ENCODE results near the gene LIPA.
"Not testable (repeated sequence)": the region's sequence is repeated elsewhere in the genome, so short reads cannot be mapped to it uniquely, and the experiment has no call there.

LIPA gene

GRCh38 chr10:89202033-89202425 is 49.5 kb downstream of the LIPA start:
- no peak overlapping the region for H3K4me3 ChIP-seq (ENCODE audit: insufficient read depth, low read depth, low read length, poor library complexity, severe bottlenecking)
- no peaks in the 10 kb centered on the region for H3K27me3 ChIP-seq (replicated peaks; ENCODE audit: control insufficient read depth, insufficient read depth, low read length, poor library complexity, severe bottlenecking)
- no peaks in the 10 kb centered on the region for H3K36me3 ChIP-seq (ENCODE audit: control insufficient read depth, insufficient read depth, low read length)
- no peak for DNase-seq
- peaks cover 7% of the 10 kb centered on the region for H3K4me1 ChIP-seq (ENCODE audit: control insufficient read depth, insufficient read depth, low read length, poor library complexity, severe bottlenecking)
- H3K27ac ChIP-seq (ENCODE audit: insufficient read depth, low read length, poor library complexity, severe bottlenecking) = no peak overlapping the region
- H3K9me3 ChIP-seq (ENCODE audit: control insufficient read depth, low read length) = no peaks in the 10 kb centered on the region

- DNase-seq = no peak
- no peaks in the 10 kb centered on the region for H3K36me3 ChIP-seq (ENCODE audit: control insufficient read depth, insufficient read depth, low read length)
- no peaks in the 10 kb centered on the region for H3K9me3 ChIP-seq (ENCODE audit: control insufficient read depth, low read length)
- H3K4me3 ChIP-seq (ENCODE audit: insufficient read depth, low read depth, low read length, poor library complexity, severe bottlenecking) = no peak overlapping the region
- no peaks in the 10 kb centered on the region for H3K27me3 ChIP-seq (replicated peaks; ENCODE audit: control insufficient read depth, insufficient read depth, low read length, poor library complexity, severe bottlenecking)
- no peak overlapping the region for H3K27ac ChIP-seq (ENCODE audit: insufficient read depth, low read length, poor library complexity, severe bottlenecking)
- H3K4me1 ChIP-seq (ENCODE audit: control insufficient read depth, insufficient read depth, low read length, poor library complexity, severe bottlenecking) = peaks cover 5% of the 10 kb centered on the region
Measured at GRCh38 chr10:89201345-89202032, 50.1 kb downstream of the LIPA start.

GRCh38 chr10:89197473-89197872 is 54.1 kb downstream of the LIPA start:
- DNase-seq = no peak
- no peak overlapping the region for H3K4me3 ChIP-seq (ENCODE audit: insufficient read depth, low read depth, low read length, poor library complexity, severe bottlenecking)
- H3K36me3 ChIP-seq (ENCODE audit: control insufficient read depth, insufficient read depth, low read length) = no peaks in the 10 kb centered on the region
- no peaks in the 10 kb centered on the region for H3K9me3 ChIP-seq (ENCODE audit: control insufficient read depth, low read length)
- H3K27ac ChIP-seq (ENCODE audit: insufficient read depth, low read length, poor library complexity, severe bottlenecking) = no peak overlapping the region
- H3K27me3 ChIP-seq (replicated peaks; ENCODE audit: control insufficient read depth, insufficient read depth, low read length, poor library complexity, severe bottlenecking) = no peaks in the 10 kb centered on the region
- H3K4me1 ChIP-seq (ENCODE audit: control insufficient read depth, insufficient read depth, low read length, poor library complexity, severe bottlenecking) = no peaks in the 10 kb centered on the region

GRCh38 chr10:89191301-89191700 is 60.3 kb downstream of the LIPA start:
- not testable (repeated sequence) for H3K27ac ChIP-seq (ENCODE audit: insufficient read depth, low read length, poor library complexity, severe bottlenecking); H3K27me3 ChIP-seq (replicated peaks; ENCODE audit: control insufficient read depth, insufficient read depth, low read length, poor library complexity, severe bottlenecking); H3K4me1 ChIP-seq (ENCODE audit: control insufficient read depth, insufficient read depth, low read length, poor library complexity, severe bottlenecking); H3K9me3 ChIP-seq (ENCODE audit: control insufficient read depth, low read length); DNase-seq; H3K4me3 ChIP-seq (ENCODE audit: insufficient read depth, low read depth, low read length, poor library complexity, severe bottlenecking); H3K36me3 ChIP-seq (ENCODE audit: control insufficient read depth, insufficient read depth, low read length)

GRCh38 chr10:89189211-89189734 is 62.3 kb downstream of the LIPA start:
- Histone ChIP-seq H3K4me3 (ENCODE audit: insufficient read depth, low read depth, low read length, poor library complexity, severe bottlenecking) (no peak overlapping the region), H3K9me3 (ENCODE audit: control insufficient read depth, low read length) (no peaks in the 10 kb centered on the region), H3K27me3 (replicated peaks; ENCODE audit: control insufficient read depth, insufficient read depth, low read length, poor library complexity, severe bottlenecking) (no peaks in the 10 kb centered on the region), H3K4me1 (ENCODE audit: control insufficient read depth, insufficient read depth, low read length, poor library complexity, severe bottlenecking) (no peaks in the 10 kb centered on the region), H3K27ac (ENCODE audit: insufficient read depth, low read length, poor library complexity, severe bottlenecking) (no peak overlapping the region), H3K36me3 (ENCODE audit: control insufficient read depth, insufficient read depth, low read length) (no peaks in the 10 kb centered on the region)
- no peak for DNase-seq

- Histone ChIP-seq H3K9me3 (ENCODE audit: control insufficient read depth, low read length) (no peaks in the 10 kb centered on the region), H3K36me3 (ENCODE audit: control insufficient read depth, insufficient read depth, low read length) (no peaks in the 10 kb centered on the region), H3K4me3 (ENCODE audit: insufficient read depth, low read depth, low read length, poor library complexity, severe bottlenecking) (no peak overlapping the region), H3K27me3 (replicated peaks; ENCODE audit: control insufficient read depth, insufficient read depth, low read length, poor library complexity, severe bottlenecking) (no peaks in the 10 kb centered on the region), H3K27ac (ENCODE audit: insufficient read depth, low read length, poor library complexity, severe bottlenecking) (no peak overlapping the region), H3K4me1 (ENCODE audit: control insufficient read depth, insufficient read depth, low read length, poor library complexity, severe bottlenecking) (no peaks in the 10 kb centered on the region)
- DNase-seq = no peak
Measured at GRCh38 chr10:89185658-89186057, 65.9 kb downstream of the LIPA start.

GRCh38 chr10:89184638-89185037 is 66.9 kb downstream of the LIPA start:
- no peak overlapping the region for H3K4me3 ChIP-seq (ENCODE audit: insufficient read depth, low read depth, low read length, poor library complexity, severe bottlenecking)
- no peaks in the 10 kb centered on the region for H3K27me3 ChIP-seq (replicated peaks; ENCODE audit: control insufficient read depth, insufficient read depth, low read length, poor library complexity, severe bottlenecking)
- no peak overlapping the region for H3K27ac ChIP-seq (ENCODE audit: insufficient read depth, low read length, poor library complexity, severe bottlenecking)

GRCh38 chr10:89183571-89183970 is 68.0 kb downstream of the LIPA start:
- Histone ChIP-seq H3K27me3 (replicated peaks; ENCODE audit: control insufficient read depth, insufficient read depth, low read length, poor library complexity, severe bottlenecking) (no peaks in the 10 kb centered on the region), H3K27ac (ENCODE audit: insufficient read depth, low read length, poor library complexity, severe bottlenecking) (no peak overlapping the region), H3K4me1 (ENCODE audit: control insufficient read depth, insufficient read depth, low read length, poor library complexity, severe bottlenecking) (no peaks in the 10 kb centered on the region), H3K36me3 (ENCODE audit: control insufficient read depth, insufficient read depth, low read length) (no peaks in the 10 kb centered on the region), H3K9me3 (ENCODE audit: control insufficient read depth, low read length) (no peaks in the 10 kb centered on the region), H3K4me3 (ENCODE audit: insufficient read depth, low read depth, low read length, poor library complexity, severe bottlenecking) (no peak overlapping the region)
- no peak for DNase-seq

More at GRCh38 chr10:89184638-89185037, 66.9 kb downstream of the LIPA start:
- H3K36me3 ChIP-seq (ENCODE audit: control insufficient read depth, insufficient read depth, low read length) = no peaks in the 10 kb centered on the region
- H3K9me3 ChIP-seq (ENCODE audit: control insufficient read depth, low read length) = no peaks in the 10 kb centered on the region
- H3K4me1 ChIP-seq (ENCODE audit: control insufficient read depth, insufficient read depth, low read length, poor library complexity, severe bottlenecking) = no peaks in the 10 kb centered on the region
- no peak for DNase-seq

- Histone ChIP-seq H3K27me3 (replicated peaks; ENCODE audit: control insufficient read depth, insufficient read depth, low read length, poor library complexity, severe bottlenecking) (no peaks in the 10 kb centered on the region), H3K9me3 (ENCODE audit: control insufficient read depth, low read length) (no peaks in the 10 kb centered on the region), H3K4me1 (ENCODE audit: control insufficient read depth, insufficient read depth, low read length, poor library complexity, severe bottlenecking) (no peaks in the 10 kb centered on the region), H3K27ac (ENCODE audit: insufficient read depth, low read length, poor library complexity, severe bottlenecking) (no peak overlapping the region), H3K4me3 (ENCODE audit: insufficient read depth, low read depth, low read length, poor library complexity, severe bottlenecking) (no peak overlapping the region), H3K36me3 (ENCODE audit: control insufficient read depth, insufficient read depth, low read length) (no peaks in the 10 kb centered on the region)
- no peak for DNase-seq
Measured at GRCh38 chr10:89182894-89183293, 68.7 kb downstream of the LIPA start.

GRCh38 chr10:89175816-89176215 is 75.8 kb downstream of the LIPA start:
- Histone ChIP-seq H3K27me3 (replicated peaks; ENCODE audit: control insufficient read depth, insufficient read depth, low read length, poor library complexity, severe bottlenecking) (no peaks in the 10 kb centered on the region), H3K27ac (ENCODE audit: insufficient read depth, low read length, poor library complexity, severe bottlenecking) (no peak overlapping the region), H3K4me3 (ENCODE audit: insufficient read depth, low read depth, low read length, poor library complexity, severe bottlenecking) (no peak overlapping the region), H3K9me3 (ENCODE audit: control insufficient read depth, low read length) (no peaks in the 10 kb centered on the region), H3K4me1 (ENCODE audit: control insufficient read depth, insufficient read depth, low read length, poor library complexity, severe bottlenecking) (no peaks in the 10 kb centered on the region), H3K36me3 (ENCODE audit: control insufficient read depth, insufficient read depth, low read length) (no peaks in the 10 kb centered on the region)
- no peak for DNase-seq
